ENCODE measurements around the gene CNEP1R1. TPM values are rescaled to one million over a fixed set of nuclear protein-coding genes. Genes with fewer than 3 reads are reported as not detected.
A peak's percentile ranks its signal among the peaks of the same experiment; 100 is the strongest.

Gene CNEP1R1, protein sequence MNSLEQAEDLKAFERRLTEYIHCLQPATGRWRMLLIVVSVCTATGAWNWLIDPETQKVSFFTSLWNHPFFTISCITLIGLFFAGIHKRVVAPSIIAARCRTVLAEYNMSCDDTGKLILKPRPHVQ
- total RNA-seq (32.9 and 36.9 TPM in 2 replicates), polyA plus RNA-seq (16.6 and 18.6 TPM in 2 replicates), polyA minus RNA-seq (12.2 and 12.9 TPM in 2 replicates)
- total RNA-seq (2013): 23.8 TPM

DNA sequence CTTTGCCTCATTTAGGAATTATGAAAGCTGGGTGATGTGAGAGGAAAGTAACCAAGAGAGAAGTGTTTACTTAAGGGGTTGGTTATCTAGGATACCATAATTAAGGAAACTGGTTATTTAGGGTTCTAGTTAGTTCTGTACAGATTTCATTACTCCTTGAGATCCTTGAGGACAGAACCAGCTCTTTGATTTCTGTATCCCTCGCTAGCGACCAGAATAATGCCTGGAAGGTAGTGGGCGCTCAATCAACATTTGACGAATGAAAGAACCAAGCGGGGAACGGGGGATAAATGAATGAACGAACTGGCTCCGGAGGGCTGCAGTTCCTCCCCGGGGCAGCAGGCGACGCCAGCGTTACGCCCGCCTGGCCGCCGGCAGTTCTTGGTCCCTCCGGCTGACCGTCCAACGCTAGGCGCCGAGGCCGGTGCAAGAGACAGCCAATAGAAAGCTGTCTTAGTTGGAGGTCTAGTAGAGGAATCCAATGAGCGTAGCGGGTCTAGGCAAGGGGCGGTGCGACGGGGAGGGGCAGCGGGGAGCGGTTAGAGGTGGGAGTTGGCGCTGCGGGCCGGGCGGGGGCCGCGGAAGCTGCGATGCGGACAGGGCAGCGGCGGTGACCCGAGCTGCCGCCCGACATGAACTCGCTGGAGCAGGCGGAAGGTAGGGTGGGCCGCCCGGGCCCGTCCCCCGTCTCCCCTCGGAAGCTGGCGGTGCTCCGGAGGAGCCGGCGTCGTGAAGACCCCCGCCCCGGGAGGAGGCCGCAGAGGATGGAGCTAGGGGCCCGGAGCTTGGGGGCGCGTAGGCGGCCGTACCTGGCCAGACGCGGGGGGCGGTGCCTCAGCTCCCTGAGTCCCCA lies at the start of gene CNEP1R1:
CNEP1R1 (plus strand) TSS at position 542 of the 853 bp plus-strand sequence; CDS start at position 633, 91 bp downstream.
- peaks cover 0 to 6% of the 10 kb centered on the region in 2 experiments for H3K36me3 ChIP-seq (replicated peaks in 1 of 2; ENCODE audit: control extremely low read depth in 1 of 2, control insufficient read depth in 1 of 2, extremely low read depth in 1 of 2, insufficient read depth in 2 of 2, low read length in 1 of 2)
- ATAC-seq (ENCODE audit: low read depth) (peak; percentile 94), DNase-seq (peak; percentile 98)
- Mint-ChIP-seq H3K9me3 (ENCODE audit: insufficient read depth) (no peaks in the 10 kb centered on the region), H3K27ac (peak within 1 kb of the TSS; percentile 89), H3K4me3 (peak within 1 kb of the TSS; percentile 93), H3K4me1 (peaks cover 23% of the 10 kb centered on the region), H3K27me3 (peaks cover 7% of the 10 kb centered on the region)
- peaks cover 39% of the 10 kb centered on the region for H3K79me2 ChIP-seq (ENCODE audit: control insufficient read depth, insufficient read depth, low read length)
- peak within 1 kb of the TSS; percentile 87 to 93 (median 92) for H3K4me3 ChIP-seq (ENCODE audit: control extremely low read depth in 1 of 5, extremely low read depth in 1 of 5, insufficient read depth in 1 of 5, low read depth in 2 of 5, low read length in 4 of 5)
- ChIA-PET CTCF (interaction anchor here (0.6 to 5.4 kb wide), 29 partner anchors 9 to 782 kb away, joined by 3 to 89 read pairs (median 5); partner anchors contain the start of genes BRD7, CYLD, HEATR3 and SNX20), POLR2A (interaction anchor here (0.5 to 1.4 kb wide), 5 partner anchors 41 to 718 kb away, joined by 3 to 7 read pairs (median 3); partner anchors contain the start of gene HEATR3)
- under 1% methylated on average over 65 of the region's 65 CpGs for WGBS (ENCODE audit: insufficient coverage)
- peak within 1 kb of the TSS; percentile 31 to 78 for H3K27ac ChIP-seq (ENCODE audit: low read length in 2 of 2)
- peak within 1 kb of the TSS; percentile 94 for H2AFZ ChIP-seq (ENCODE audit: insufficient read depth, low read depth, low read length, poor library complexity, severe bottlenecking)
- peak within 1 kb of the TSS; percentile 87 for H3K9ac ChIP-seq (ENCODE audit: low read length)
- intact Hi-C loops (cut with micrococcal nuclease): loop anchor here (1.0 to 5.0 kb wide), 10 partner anchors 40 to 781 kb away; partner anchors contain the start of genes BRD7, CYLD, HEATR3 and NKD1
- no peaks in the 10 kb centered on the region for H3K9me3 ChIP-seq (ENCODE audit: control extremely low read depth in 1 of 3, control insufficient read depth in 2 of 3, insufficient read depth in 1 of 3, low read length in 2 of 3)
- H4K20me1 ChIP-seq (ENCODE audit: control insufficient read depth, insufficient read depth, low read length, poor library complexity, severe bottlenecking): no peaks in the 10 kb centered on the region
- peaks cover 12 to 14% of the 10 kb centered on the region in 2 donors for H3K4me1 ChIP-seq (ENCODE audit: control insufficient read depth in 2 of 2, insufficient read depth in 2 of 2, low read length in 2 of 2)
- peak within 1 kb of the TSS; percentile 79 for H3K4me2 ChIP-seq (replicated peaks; ENCODE audit: low read depth, low read length, poor library complexity, severe bottlenecking)
- no peaks in the 10 kb centered on the region for H3K27me3 ChIP-seq (replicated peaks in 1 of 4; ENCODE audit: control extremely low read depth in 1 of 4, control insufficient read depth in 3 of 4, insufficient read depth in 4 of 4, low read length in 3 of 4)
- TF ChIP-seq EZH2 (IDR thresholded peaks at IDR 0.05; ENCODE audit: borderline replicate concordance, insufficient read depth, low read depth, low read length, poor library complexity, severe bottlenecking): no peak
- TF ChIP-seq, protein P1, sequence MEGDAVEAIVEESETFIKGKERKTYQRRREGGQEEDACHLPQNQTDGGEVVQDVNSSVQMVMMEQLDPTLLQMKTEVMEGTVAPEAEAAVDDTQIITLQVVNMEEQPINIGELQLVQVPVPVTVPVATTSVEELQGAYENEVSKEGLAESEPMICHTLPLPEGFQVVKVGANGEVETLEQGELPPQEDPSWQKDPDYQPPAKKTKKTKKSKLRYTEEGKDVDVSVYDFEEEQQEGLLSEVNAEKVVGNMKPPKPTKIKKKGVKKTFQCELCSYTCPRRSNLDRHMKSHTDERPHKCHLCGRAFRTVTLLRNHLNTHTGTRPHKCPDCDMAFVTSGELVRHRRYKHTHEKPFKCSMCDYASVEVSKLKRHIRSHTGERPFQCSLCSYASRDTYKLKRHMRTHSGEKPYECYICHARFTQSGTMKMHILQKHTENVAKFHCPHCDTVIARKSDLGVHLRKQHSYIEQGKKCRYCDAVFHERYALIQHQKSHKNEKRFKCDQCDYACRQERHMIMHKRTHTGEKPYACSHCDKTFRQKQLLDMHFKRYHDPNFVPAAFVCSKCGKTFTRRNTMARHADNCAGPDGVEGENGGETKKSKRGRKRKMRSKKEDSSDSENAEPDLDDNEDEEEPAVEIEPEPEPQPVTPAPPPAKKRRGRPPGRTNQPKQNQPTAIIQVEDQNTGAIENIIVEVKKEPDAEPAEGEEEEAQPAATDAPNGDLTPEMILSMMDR (IDR thresholded peaks at IDR 0.05): peak; percentile 100
